ENCODE measurements around the gene CRACR2A. TPM values are rescaled to one million over a fixed set of nuclear protein-coding genes. Genes with fewer than 3 reads are reported as not detected.

Gene CRACR2A
- polyA plus RNA-seq, 1 experiment, result 1.4 TPM

GRCh38 chr12:3743803-3744202, 9.1 kb downstream of the CRACR2A start:
- Histone ChIP-seq H3K4me3 (ENCODE audit: low read depth, low read length) (no peak overlapping the region), H3K36me3 (ENCODE audit: control insufficient read depth, insufficient read depth, low read length) (no peaks in the 10 kb centered on the region), H3K27me3 (ENCODE audit: control insufficient read depth, insufficient read depth, low read length) (no peaks in the 10 kb centered on the region)
- DNase-seq (ENCODE audit: low read depth), result no peak
- CTCF ChIA-PET, result interaction anchor here (2.3 kb wide), 1 partner anchor 444 kb away, joined by 10 read pairs; no protein-coding TSS in a partner anchor
- POLR2A ChIA-PET, result no interaction called here
- TF ChIP-seq CTCF (IDR thresholded peaks at IDR 0.05; ENCODE audit: insufficient read depth, low read depth, low read length), result no peak

- DNase-seq (ENCODE audit: low read depth), result no peak
- ChIA-PET POLR2A (no interaction called here), CTCF (interaction anchor here (1.1 to 2.3 kb wide), 5 partner anchors 8 to 442 kb away, joined by 3 to 10 read pairs (median 3); partner anchors contain the start of gene CRACR2A)
- Histone ChIP-seq H3K4me3 (ENCODE audit: low read depth, low read length) (no peak overlapping the region), H3K36me3 (ENCODE audit: control insufficient read depth, insufficient read depth, low read length) (no peaks in the 10 kb centered on the region), H3K27me3 (ENCODE audit: control insufficient read depth, insufficient read depth, low read length) (no peaks in the 10 kb centered on the region; the same call in 1 of the 2 replicates)
- no peak for TF ChIP-seq CTCF (IDR thresholded peaks at IDR 0.05; ENCODE audit: insufficient read depth, low read depth, low read length)
Measured at GRCh38 chr12:3741882-3742672, 10.8 kb downstream of the CRACR2A start.

- ChIA-PET POLR2A (no interaction called here), CTCF (interaction anchor here (1.4 to 2.0 kb wide), 2 partner anchors 12 to 36 kb away, joined by 3 to 6 read pairs; partner anchors contain the start of gene CRACR2A)
- no peaks in the 10 kb centered on the region for H3K36me3 ChIP-seq (ENCODE audit: control insufficient read depth, insufficient read depth, low read length)
- DNase-seq (ENCODE audit: low read depth), result no peak
- no peak for TF ChIP-seq CTCF (IDR thresholded peaks at IDR 0.05; ENCODE audit: insufficient read depth, low read depth, low read length)
- H3K27me3 ChIP-seq (ENCODE audit: control insufficient read depth, insufficient read depth, low read length), result no peaks in the 10 kb centered on the region; the same call in 1 of the 2 replicates
- H3K4me3 ChIP-seq (ENCODE audit: low read depth, low read length), result no peak overlapping the region
Measured at GRCh38 chr12:3740480-3741231, 12.3 kb downstream of the CRACR2A start.

- Histone ChIP-seq H3K27me3 (ENCODE audit: control insufficient read depth, insufficient read depth, low read length) (no peaks in the 10 kb centered on the region; the same call in 1 of the 2 replicates), H3K36me3 (ENCODE audit: control insufficient read depth, insufficient read depth, low read length) (no peaks in the 10 kb centered on the region), H3K4me3 (ENCODE audit: low read depth, low read length) (no peak overlapping the region)
- POLR2A ChIA-PET, result no interaction called here
- CTCF ChIA-PET, result interaction anchor here (0.6 kb wide), 1 partner anchor 92 kb away, joined by 3 read pairs; no protein-coding TSS in a partner anchor
- DNase-seq (ENCODE audit: low read depth), result no peak
- no peak for TF ChIP-seq CTCF (IDR thresholded peaks at IDR 0.05; ENCODE audit: insufficient read depth, low read depth, low read length)
Measured at GRCh38 chr12:3735432-3735831, 17.5 kb downstream of the CRACR2A start.

GRCh38 chr12:3732901-3733300, 20.0 kb downstream of the CRACR2A start:
- Histone ChIP-seq H3K4me3 (ENCODE audit: low read depth, low read length) (no peak overlapping the region), H3K27me3 (ENCODE audit: control insufficient read depth, insufficient read depth, low read length) (peaks cover 1% of the 10 kb centered on the region), H3K36me3 (ENCODE audit: control insufficient read depth, insufficient read depth, low read length) (no peaks in the 10 kb centered on the region)
- CTCF ChIA-PET, result no interaction called here
- no peak for TF ChIP-seq CTCF (IDR thresholded peaks at IDR 0.05; ENCODE audit: insufficient read depth, low read depth, low read length)
- POLR2A ChIA-PET, result no interaction called here
- no peak for DNase-seq (ENCODE audit: low read depth)

All from BJ (cell line).